GM12891 (cell line): ENCODE measurements around the gene ADAMTS17.

Experiments used
- POLR2A ChIP-seq: IDR thresholded peaks from 2 replicates; pipeline ENCODE4 v1.6.1; 2011; ENCODE audit warnings: low read depth, low read length, control low read depth
- POLR2AphosphoS5 ChIP-seq: IDR thresholded peaks from 2 replicates; pipeline ENCODE4 v1.6.1; 2011; ENCODE audit warnings: low read depth, low read length, control low read depth
- TAF1 ChIP-seq: IDR thresholded peaks from 2 replicates; pipeline ENCODE4 v1.6.1; 2011; ENCODE audit warnings: low read depth, low read length, control low read depth

DNA sequence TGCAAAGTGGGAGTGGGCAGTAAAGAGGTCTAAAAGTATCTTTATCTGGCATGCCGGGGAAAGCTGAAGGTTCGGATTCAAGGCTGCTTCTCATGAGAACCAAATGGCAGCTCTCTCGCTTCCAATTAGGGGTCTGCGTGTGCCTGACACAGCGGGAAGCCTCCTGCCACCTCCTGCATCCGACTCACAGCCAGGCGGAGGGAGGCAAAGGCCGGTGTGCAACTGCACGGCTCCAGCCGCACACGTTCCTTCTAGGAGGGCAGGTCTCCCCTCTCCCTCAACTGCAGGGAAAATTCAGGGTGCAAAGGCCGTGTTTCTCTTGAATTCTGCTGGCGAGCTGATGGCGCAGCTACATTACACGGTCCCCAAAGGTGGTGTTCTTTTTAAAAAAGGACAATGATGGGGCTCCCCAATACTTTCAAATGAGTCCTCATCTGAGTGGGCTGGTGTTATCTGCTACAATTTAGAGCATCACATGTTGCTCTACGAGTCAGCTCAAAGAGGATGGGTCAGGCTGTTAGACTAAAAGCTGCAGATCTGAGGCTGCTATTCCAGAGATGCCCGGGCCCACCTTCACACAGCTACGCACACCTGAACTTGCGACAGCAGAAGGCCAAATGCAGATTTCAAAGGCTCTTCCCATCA, 226.6 kb downstream of the ADAMTS17 start:
- no peak for TF ChIP-seq POLR2A
- TF ChIP-seq POLR2AphosphoS5 = no peak
- TF ChIP-seq TAF1 = no peak
